Esophagus squamous epithelium (tissue), 4 donors: ENCODE results near the gene NAA11.

Source experiments
- POLR2A ChIP-seq, 4 donors: fragments of 450-650 bp; IDR thresholded peaks; one replicate each; pipeline ENCODE4 v1.6.1; 2017; ENCODE audit warnings: antibody characterized with exemption in 4 of 4, mild to moderate bottlenecking in 4 of 4, moderate library complexity in 3 of 4
- TF ChIP-seq, protein P1 (sequence below), 6 experiments: fragments of 450-650 bp in 4 of 6; fragments of 200-600 bp in 2 of 6; sonication (generic) in 2 of 6; IDR thresholded peaks; one replicate each; pipeline ENCODE4 v1.5.1; 2016 to 2019; ENCODE audit warnings: antibody characterized with exemption in 6 of 6, mild to moderate bottlenecking in 4 of 6, moderate library complexity in 4 of 6

DNA sequence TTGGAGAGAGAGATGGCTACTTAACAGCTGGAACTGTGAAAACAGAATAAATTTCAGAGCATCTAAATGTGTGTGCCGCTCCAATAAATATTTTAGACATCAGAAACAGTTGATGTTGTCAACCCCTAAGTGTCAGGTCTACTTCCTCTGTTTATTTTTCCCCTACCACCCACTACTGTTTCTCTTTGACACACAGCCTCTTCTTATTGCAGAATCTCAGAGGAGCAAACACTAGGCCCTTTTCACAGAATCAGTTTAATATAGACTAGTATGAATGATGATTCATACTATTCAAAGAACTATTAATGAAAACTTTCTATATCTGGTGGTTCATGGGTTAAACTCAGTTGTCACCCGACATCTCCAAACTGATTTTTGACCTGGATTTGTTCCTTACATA lies 33.9 kb downstream of the NAA11 start:
- TF ChIP-seq, protein P1, sequence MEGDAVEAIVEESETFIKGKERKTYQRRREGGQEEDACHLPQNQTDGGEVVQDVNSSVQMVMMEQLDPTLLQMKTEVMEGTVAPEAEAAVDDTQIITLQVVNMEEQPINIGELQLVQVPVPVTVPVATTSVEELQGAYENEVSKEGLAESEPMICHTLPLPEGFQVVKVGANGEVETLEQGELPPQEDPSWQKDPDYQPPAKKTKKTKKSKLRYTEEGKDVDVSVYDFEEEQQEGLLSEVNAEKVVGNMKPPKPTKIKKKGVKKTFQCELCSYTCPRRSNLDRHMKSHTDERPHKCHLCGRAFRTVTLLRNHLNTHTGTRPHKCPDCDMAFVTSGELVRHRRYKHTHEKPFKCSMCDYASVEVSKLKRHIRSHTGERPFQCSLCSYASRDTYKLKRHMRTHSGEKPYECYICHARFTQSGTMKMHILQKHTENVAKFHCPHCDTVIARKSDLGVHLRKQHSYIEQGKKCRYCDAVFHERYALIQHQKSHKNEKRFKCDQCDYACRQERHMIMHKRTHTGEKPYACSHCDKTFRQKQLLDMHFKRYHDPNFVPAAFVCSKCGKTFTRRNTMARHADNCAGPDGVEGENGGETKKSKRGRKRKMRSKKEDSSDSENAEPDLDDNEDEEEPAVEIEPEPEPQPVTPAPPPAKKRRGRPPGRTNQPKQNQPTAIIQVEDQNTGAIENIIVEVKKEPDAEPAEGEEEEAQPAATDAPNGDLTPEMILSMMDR (IDR thresholded peaks at IDR 0.05): no peak
- TF ChIP-seq POLR2A (IDR thresholded peaks at IDR 0.05): no peak
